Skin epidermis (tissue), 12 donors: ENCODE data around the gene C22orf39.
A peak's percentile ranks its signal among the peaks of the same experiment; 100 is the strongest.

ENCODE experiments used
- H3K27ac ChIP-seq, 21 experiments: fragments of 200-600 bp; sonication (generic) in 11 of 21; one replicate each; pipeline ENCODE4 v1.5.0; 2020; ENCODE audit warnings: mild to moderate bottlenecking in 3 of 21, inconsistent platforms in 2 of 21, moderate library complexity in 2 of 21
- H3K4me3 ChIP-seq, 7 experiments: fragments of 200-600 bp; sonication (generic) in 2 of 7; one replicate each; pipeline ENCODE4 v1.5.0; 2020; ENCODE audit warnings: inconsistent platforms in 2 of 7, mild to moderate bottlenecking in 2 of 7, moderate library complexity in 1 of 7

Gene C22orf39

GRCh38 chr22:19478045-19478900 is 30.8 kb upstream of the C22orf39 start:
- Histone ChIP-seq H3K27ac (peak overlapping the region; percentile 91 to 100 (median 99)), H3K4me3 (peak overlapping the region; percentile 57 to 92 (median 85))

DNA sequence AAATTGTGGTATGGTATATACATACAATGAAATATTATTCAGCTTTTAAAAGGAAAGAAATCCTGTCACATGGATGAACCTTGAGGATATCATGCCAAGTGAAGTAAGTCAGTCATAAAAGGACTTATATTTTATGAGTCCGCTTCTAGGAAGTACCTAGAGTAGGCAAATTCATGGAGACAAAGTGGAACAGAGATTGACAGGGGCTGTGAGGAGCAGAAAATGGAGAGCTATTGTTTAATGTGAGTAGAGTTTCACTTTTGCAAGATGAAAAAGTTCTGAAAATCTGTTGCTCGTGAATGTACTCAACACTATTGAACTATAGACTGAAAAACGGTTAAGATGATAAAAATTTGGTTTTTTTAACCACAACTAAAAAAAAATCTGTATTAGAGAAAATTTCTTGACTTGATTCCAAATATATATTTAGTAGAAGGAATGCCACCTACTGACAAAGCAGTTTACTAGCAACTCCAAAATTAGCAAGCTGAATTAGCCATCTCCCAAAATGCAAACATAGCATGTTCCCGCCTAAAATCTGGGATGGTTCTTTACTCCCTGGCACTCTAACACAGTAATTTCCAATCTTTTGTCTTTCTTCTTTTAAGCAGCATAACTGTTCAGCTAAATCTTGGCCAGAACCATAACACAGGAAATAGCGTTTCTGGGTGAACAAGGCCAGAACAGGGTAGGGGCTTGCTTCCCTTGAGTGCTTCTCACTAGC is 30.0 kb upstream of the C22orf39 start:
- H3K27ac ChIP-seq = peak overlapping the region in 11 of 21 experiments; percentile 9 to 100 (median 98)
- H3K4me3 ChIP-seq = peak overlapping the region; percentile 57 to 92 (median 85)

GRCh38 chr22:19476023-19476422 is 28.5 kb upstream of the C22orf39 start:
- H3K27ac ChIP-seq = peak overlapping the region in 1 of 21 experiments; percentile 44
- no peak overlapping the region for H3K4me3 ChIP-seq

GRCh38 chr22:19473578-19473977 is 26.1 kb upstream of the C22orf39 start:
- no peak overlapping the region for H3K27ac ChIP-seq
- no peak overlapping the region for H3K4me3 ChIP-seq

DNA sequence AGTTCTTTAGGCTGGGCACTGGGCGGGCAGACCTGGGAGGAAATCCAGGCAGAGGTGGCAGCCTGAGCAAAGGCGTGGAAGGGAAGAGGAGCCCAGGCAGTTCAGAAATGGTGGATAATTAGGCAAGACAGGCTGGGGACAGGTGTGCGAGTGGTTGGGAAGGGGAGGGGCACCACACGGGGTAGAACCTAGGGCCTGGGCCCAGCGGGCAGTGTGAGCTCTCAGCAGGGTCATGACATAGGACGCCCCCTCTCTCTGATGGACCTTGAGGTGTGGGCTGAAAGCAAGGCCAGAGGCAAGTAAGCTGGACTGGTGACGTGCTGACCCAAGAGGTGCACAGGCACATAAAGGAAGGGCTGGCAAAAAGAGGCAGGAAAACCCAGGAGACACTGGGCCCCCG is 24.7 kb upstream of the C22orf39 start:
- H3K4me3 ChIP-seq = no peak overlapping the region
- no peak overlapping the region for H3K27ac ChIP-seq

DNA sequence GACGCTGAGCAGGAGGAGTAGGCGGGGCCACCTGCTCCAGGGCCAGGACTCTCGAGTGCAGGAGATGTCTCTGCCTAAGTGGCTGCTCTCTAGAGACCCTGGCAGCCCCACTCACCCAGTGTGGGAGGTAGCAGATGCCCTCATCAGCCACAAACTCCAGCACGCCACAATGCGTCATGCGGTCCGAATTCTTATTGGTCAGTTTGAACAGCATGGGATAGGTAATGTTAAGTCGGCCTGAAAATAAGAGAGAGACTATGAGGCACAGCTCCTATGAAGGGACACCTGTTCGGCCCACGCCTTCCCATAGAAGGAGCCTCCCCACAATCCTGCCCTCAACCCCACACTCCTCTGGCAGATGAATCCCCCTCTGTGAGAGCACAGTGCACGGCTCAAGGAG is 24.1 kb upstream of the C22orf39 start:
- Histone ChIP-seq H3K4me3 (no peak overlapping the region), H3K27ac (no peak overlapping the region)

- Histone ChIP-seq H3K27ac (no peak overlapping the region), H3K4me3 (no peak overlapping the region)
These were observed 22.5 kb upstream of the C22orf39 start for GRCh38 chr22:19470010-19470409.

DNA sequence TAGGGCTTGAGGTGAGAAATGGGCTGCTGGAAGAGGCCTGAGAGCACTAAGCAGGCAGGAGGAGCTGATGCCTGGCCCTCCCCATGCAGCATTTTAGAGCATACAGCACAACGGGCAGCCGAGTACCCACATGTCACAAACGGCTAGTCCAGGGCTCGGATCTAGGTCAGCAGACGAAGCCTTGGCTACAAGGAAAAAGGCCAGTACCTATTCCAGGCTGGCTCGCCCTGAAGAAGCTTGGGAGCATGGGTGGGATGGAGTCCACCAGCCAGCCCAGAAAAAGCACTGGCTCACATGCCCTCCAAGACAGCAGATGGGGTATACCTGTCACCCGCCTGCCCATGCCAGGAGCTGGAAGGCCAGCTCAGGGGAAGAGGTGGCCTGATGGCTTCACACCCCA is 21.9 kb upstream of the C22orf39 start:
- Histone ChIP-seq H3K4me3 (no peak overlapping the region), H3K27ac (no peak overlapping the region)

DNA sequence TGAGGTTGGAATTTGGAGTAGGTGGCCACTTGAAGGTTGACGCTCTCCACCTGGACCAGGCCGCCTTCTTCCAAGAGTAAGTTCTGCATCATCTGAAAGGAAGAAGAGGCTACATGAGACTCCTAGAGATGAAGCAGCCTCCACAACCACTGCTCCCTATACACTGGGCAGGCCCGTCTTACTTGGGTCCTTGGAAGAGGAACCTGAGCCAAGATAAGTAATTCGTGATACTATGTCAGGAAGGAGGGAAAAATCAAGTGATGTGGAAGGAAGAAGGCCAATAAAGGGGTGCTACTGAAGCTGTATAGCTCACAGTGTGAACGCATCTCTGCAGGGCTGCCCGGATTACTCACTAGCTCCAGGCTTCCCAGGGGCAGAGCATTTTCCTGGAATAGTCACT is 20.4 kb upstream of the C22orf39 start:
- Histone ChIP-seq H3K4me3 (no peak overlapping the region), H3K27ac (no peak overlapping the region)

GRCh38 chr22:19466848-19467752 is 19.6 kb upstream of the C22orf39 start:
- Histone ChIP-seq H3K4me3 (no peak overlapping the region), H3K27ac (no peak overlapping the region)

DNA sequence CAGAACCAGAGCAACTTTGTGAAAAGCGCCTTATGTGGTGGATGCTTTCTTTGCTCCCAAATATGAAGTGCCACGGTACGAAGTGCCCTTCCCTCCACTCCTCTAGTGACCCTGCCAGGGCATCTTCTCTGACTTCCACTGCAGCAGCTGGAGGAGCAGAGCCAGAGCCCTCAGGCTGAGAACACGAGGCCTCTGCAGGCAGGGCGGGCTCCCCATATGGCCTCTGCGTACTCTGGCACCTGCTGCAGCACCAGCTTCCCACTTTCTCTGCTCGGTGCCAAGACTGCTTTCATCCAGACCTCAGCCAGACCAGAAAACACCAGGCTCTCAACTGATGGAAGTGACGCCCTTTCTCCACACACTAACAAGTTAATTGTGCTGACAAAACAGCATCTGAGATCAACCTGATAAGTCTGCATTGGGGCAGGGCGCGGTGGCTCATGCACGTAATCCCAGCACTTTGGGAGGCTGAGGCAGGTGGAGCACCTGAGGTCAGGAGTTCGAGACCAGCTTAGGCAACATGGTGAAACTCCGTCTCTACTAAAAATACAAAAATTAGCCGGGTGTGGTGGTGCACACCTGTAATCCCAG is 18.7 kb upstream of the C22orf39 start:
- Histone ChIP-seq H3K27ac (no peak overlapping the region), H3K4me3 (no peak overlapping the region)

- Histone ChIP-seq H3K27ac (no peak overlapping the region), H3K4me3 (no peak overlapping the region)
These were observed 17.5 kb upstream of the C22orf39 start for GRCh38 chr22:19464975-19465374.

DNA sequence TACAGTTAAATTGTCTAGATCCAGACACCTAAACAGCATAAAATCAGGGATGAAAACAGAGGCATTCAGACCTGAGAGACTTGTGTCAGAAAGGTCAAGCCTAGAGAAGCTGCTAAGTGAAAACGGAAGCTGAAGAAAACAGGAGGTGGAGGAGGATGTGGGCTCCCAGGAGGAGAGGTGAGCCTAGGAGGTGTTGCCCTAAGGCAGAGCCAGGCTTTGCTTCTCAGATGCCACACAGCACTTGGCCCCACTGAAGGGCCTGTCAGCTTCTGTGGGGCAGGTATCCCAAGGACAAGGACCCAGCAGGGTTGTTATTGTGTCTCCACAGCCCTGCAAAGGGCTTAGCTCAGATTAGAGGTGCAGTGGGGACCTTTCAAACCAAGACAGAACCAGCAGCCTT is 17.0 kb upstream of the C22orf39 start:
- Histone ChIP-seq H3K27ac (peak overlapping the region in 3 of 21 experiments; percentile 8 to 43 (median 23)), H3K4me3 (no peak overlapping the region)

- peak overlapping the region in 1 of 21 experiments; percentile 40 for H3K27ac ChIP-seq
- H3K4me3 ChIP-seq = no peak overlapping the region
These were observed 16.3 kb upstream of the C22orf39 start for GRCh38 chr22:19463491-19464469.

- H3K4me3 ChIP-seq = no peak overlapping the region
These were observed 15.5 kb upstream of the C22orf39 start for GRCh38 chr22:19463008-19463407.

DNA sequence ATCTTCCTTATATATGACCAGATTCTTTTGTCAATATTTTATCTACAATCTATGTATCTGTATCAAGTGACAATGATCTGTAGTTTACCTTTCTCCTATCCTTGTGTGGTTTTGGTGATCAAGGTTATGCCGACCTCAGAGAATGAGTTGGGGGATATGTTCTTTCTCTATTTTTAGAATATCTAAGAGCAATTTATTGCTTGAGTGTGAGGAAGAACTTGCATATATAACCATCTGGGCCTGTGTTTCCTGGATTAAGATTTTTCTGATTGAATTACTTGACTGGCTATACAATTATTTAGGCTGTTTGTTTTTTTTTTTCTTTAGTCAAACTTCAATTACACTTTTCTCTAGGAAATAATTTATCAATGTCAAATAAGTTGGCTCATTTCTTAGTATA is 14.0 kb upstream of the C22orf39 start:
- H3K27ac ChIP-seq = no peak overlapping the region
- H3K4me3 ChIP-seq = no peak overlapping the region

More at GRCh38 chr22:19463008-19463407, 15.5 kb upstream of the C22orf39 start:
- H3K27ac ChIP-seq = no peak overlapping the region

- H3K27ac ChIP-seq = no peak overlapping the region
- H3K4me3 ChIP-seq = no peak overlapping the region
These were observed 12.5 kb upstream of the C22orf39 start for GRCh38 chr22:19460036-19460435.

- H3K27ac ChIP-seq = no peak overlapping the region
- H3K4me3 ChIP-seq = no peak overlapping the region
These were observed 10.4 kb upstream of the C22orf39 start for GRCh38 chr22:19457828-19458428.
